Ureter (tissue), 1 donor: ENCODE data around the gene ABCA6. TPM values are rescaled to one million over a fixed set of nuclear protein-coding genes. Genes with fewer than 3 reads are reported as not detected.

Experiments
- DNase-seq: peaks from one replicate; pipeline ENCODE4 v3.0.0-alpha.2; 2020; ENCODE audit warnings: low spot score
- total RNA-seq: library from RNA; stranded (reverse); gene quantifications from one replicate; pipeline ENCODE4 v1.2.4, GENCODE V29; 2023
- donor health status: DM: yes; HTN: yes; CAD: no.

The ABCA6 gene
- total RNA-seq, 1 donor from 2014 or later = 14.9 TPM

DNA sequence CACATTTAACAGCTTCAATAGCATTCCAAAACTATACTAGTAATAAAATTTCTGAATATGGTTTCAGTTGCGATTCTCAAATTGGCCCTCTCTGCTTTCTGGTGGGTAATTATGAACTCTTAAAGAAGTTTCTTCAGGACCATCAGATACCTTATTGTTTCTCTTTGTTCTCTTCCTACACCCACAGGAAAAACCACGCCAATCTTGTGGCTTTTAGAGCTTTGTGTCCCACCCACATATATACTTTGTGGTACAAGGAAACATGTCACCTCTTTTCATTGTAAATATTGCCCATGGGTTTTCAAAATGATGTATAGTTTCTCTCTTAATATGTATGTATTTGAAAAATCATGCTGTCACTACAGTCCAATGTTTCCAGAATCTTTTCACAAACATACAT, 93.1 kb downstream of the ABCA6 start:
- no peak for DNase-seq

DNA sequence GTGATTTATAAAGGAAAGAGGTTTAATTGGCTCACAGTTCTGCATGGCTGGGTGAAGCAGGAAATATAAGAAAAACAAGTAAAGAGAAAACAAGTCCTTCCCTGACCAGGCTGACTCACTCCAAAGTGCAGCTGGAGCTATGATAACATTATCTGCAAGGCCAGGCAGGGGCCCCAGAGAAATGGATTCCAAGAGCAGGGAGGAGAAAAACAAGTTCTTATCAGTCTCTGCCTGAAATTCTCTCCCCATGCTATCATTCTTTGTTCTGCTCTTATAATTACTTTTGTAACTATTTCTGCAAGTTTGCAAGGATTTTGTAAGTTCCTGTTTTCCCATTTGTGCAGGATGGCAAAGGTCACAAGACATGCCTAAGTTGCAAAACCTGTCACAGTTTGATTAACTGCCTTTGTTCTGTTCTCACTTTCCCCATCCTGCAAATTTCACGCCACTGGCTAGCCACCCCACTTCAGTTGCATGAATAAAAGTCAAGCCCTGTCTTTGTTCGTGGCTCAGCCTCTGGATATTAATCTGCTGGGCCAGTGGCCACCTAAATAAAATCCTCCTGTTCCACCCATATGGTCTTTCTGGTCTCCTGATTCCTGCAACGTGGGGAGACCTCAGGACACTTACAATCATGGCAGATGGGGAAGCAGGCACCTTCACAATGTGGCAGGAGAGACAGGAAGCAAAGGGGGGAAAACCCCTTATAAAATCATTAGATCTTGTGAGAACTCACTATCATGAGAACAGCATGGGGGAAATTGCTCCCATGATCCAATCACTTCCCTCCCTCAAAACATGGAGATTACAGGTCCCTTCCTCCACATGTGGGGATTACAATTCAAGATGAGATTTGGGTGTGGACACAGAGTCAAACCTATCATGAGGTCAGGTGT, 94.1 kb downstream of the ABCA6 start:
- DNase-seq = peak; percentile 60

GRCh38 chr17:69046121-69046807, 95.4 kb downstream of the ABCA6 start:
- DNase-seq = no peak

- no peak for DNase-seq
These were observed 96.0 kb downstream of the ABCA6 start for GRCh38 chr17:69045646-69046045.

GRCh38 chr17:69044371-69044770, 97.3 kb downstream of the ABCA6 start:
- no peak for DNase-seq

DNA sequence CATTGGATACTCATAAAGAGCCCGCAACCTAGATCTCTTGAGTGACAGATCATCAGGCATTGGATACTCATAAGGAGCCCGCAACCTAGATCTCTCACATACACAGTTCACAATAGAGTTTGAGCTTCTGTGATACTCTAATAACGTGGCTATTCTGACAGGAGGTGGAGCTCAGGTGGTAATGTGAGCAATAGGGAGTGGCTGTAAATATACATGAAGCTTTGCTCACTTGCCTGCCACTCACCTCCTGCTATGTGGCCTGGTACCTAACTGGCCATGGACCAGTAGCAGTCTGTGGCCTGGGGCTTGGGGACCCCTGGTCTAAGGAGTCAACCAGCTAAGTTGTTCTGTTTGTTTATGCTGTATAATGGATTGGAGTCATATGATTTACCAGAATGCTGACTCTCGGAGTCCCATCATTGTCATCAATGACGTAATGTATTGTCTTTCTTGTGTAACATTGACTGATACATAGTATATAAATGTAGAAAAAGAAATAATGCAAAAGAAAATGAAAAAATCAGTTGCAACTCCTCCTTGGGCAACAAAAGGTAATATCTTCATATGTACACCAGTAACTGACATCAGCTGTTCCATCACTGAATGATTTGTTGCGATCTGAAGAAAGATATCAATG, 98.5 kb downstream of the ABCA6 start:
- no peak for DNase-seq

GRCh38 chr17:69042308-69042707, 99.4 kb downstream of the ABCA6 start:
- no peak for DNase-seq

GRCh38 chr17:69031839-69032238, 109.9 kb downstream of the ABCA6 start:
- DNase-seq = no peak

GRCh38 chr17:69030169-69030568, 111.5 kb downstream of the ABCA6 start:
- no peak for DNase-seq

Other genes starting within 250 kb of the ABCA6 start
- 32.4 TPM for gene ABCA8, start 186.5 kb downstream of the ABCA6 start, total RNA-seq
- gene ABCA9, start 81.0 kb downstream of the ABCA6 start, total RNA-seq = 4.3 TPM
- gene ABCA10, start 86.9 kb upstream of the ABCA6 start, total RNA-seq = 9.8 TPM
- gene ABCA5, start 185.2 kb upstream of the ABCA6 start, total RNA-seq = 36.4 TPM